GM12873 (cell line): ENCODE data around the gene FCRL6.

Source experiments
- CTCF ChIP-seq: IDR thresholded peaks from 2 replicates; pipeline ENCODE4 v1.5.1; 2012; ENCODE audit warnings: low read depth, mild to moderate bottlenecking, moderate library complexity, low read length, control low read depth; ENCODE audit not compliant: insufficient read depth; ENCODE audit errors: missing control alignments

FCRL6 gene

GRCh38 chr1:159802111-159802510 is at the start of gene FCRL6:
TSS of gene FCRL6 (plus strand) at chr1:159802360. CDS start at chr1:159802425, 65 bp downstream.
- no peak for TF ChIP-seq CTCF

GRCh38 chr1:159753386-159753785 is 48.8 kb upstream of the FCRL6 start:
- TF ChIP-seq CTCF: no peak

- TF ChIP-seq CTCF: no peak
Measured at GRCh38 chr1:159755451-159756007, 46.6 kb upstream of the FCRL6 start.

- no peak for TF ChIP-seq CTCF
Measured at GRCh38 chr1:159756397-159756796, 45.8 kb upstream of the FCRL6 start.

- TF ChIP-seq CTCF: no peak
Measured at GRCh38 chr1:159763686-159764085, 38.5 kb upstream of the FCRL6 start.

- TF ChIP-seq CTCF: no peak
Measured at GRCh38 chr1:159765806-159766205, 36.4 kb upstream of the FCRL6 start.

GRCh38 chr1:159771127-159771895 is 30.8 kb upstream of the FCRL6 start:
- TF ChIP-seq CTCF: no peak
